H1 (cell line): ENCODE measurements around the gene SERINC5. TPM values are rescaled to one million over a fixed set of nuclear protein-coding genes. Genes with fewer than 3 reads are reported as not detected.

Source experiments
- CTCF ChIA-PET: fragments of 300-600 bp; sonication (Branson Sonifier 250); formaldehyde crosslinking; loops from one replicate; lab custom pipeline; 2021; ENCODE audit not compliant: partially characterized antibody; lab: Charles Lee
- POLR2A ChIA-PET: fragments of 300-600 bp; sonication (Branson Sonifier 250); formaldehyde crosslinking; loops from one replicate; lab custom pipeline; 2021; ENCODE audit warnings: inconsistent platforms; ENCODE audit not compliant: partially characterized antibody; lab: Charles Lee
- DNase-seq, 2 experiments: peaks; one replicate each; pipeline versions ENCODE4 v3.0.0 to v3.0.0-alpha.2; 2010 to 2022; ENCODE audit warnings: low spot score in 2 of 2, low read depth in 1 of 2, mixed read lengths in 1 of 2
- FAIRE-seq: peaks from 2 replicates; lab custom pipeline; 2011; peaks lifted over from hg19 to GRCh38; lab: Jason Lieb, UNC
- H2AFZ ChIP-seq: 2 replicates; pipeline ENCODE4 v1.8.1; 2012; ENCODE audit warnings: low read length, inconsistent platforms
- H2AK5ac ChIP-seq: 2 replicates; pipeline ENCODE4 v1.6.1; 2013; ENCODE audit warnings: low read depth, low read length
- H2BK120ac ChIP-seq: replicated peaks from 2 replicates; pipeline ENCODE3; 2013; ENCODE audit warnings: low read depth, low read length, inconsistent platforms
- H2BK12ac ChIP-seq: 2 replicates; pipeline ENCODE4 v1.6.1; 2013; ENCODE audit warnings: low read depth, low read length
- H2BK15ac ChIP-seq: 2 replicates; pipeline ENCODE4 v1.6.1; 2013; ENCODE audit warnings: low read length
- H2BK20ac ChIP-seq: 2 replicates; pipeline ENCODE4 v1.6.1; 2013; ENCODE audit warnings: low read length
- H2BK5ac ChIP-seq: 2 replicates; pipeline ENCODE4 v1.6.1; 2013; ENCODE audit warnings: low read depth, low read length
- H3K14ac ChIP-seq: 2 replicates; pipeline ENCODE4 v1.6.1; 2013; ENCODE audit warnings: inconsistent platforms; ENCODE audit not compliant: insufficient read length
- H3K18ac ChIP-seq: 2 replicates; pipeline ENCODE4 v1.6.1; 2013; ENCODE audit warnings: low read length; ENCODE audit errors: extremely low read depth
- H3K23ac ChIP-seq: 2 replicates; pipeline ENCODE4 v1.6.1; 2013; ENCODE audit warnings: inconsistent platforms; ENCODE audit not compliant: insufficient read length
- H3K23me2 ChIP-seq: 2 replicates; pipeline ENCODE4 v1.6.1; 2013; ENCODE audit warnings: low read depth, low read length
- H3K27ac ChIP-seq: 2 replicates; pipeline ENCODE4 v1.6.1; 2011; ENCODE audit warnings: low read depth, low read length, inconsistent platforms
- H3K27me3 ChIP-seq, 4 experiments: replicated peaks in 1 of 4; 1 replicate in 1 of 4; 2 replicates in 3 of 4; pipeline versions ENCODE4 v1.6.1 to v1.8.1; 2011 to 2013; ENCODE audit warnings: low read length in 3 of 4, mild to moderate bottlenecking in 3 of 4, inconsistent platforms in 2 of 4, mixed read lengths in 2 of 4, moderate library complexity in 1 of 4; ENCODE audit not compliant: control insufficient read depth in 3 of 4, insufficient read depth in 3 of 4; ENCODE audit errors: extremely low read depth in 1 of 4
- H3K36me3 ChIP-seq, 4 experiments: 2 replicates each; pipeline versions ENCODE4 v1.6.1 to v1.8.1; 2011 to 2013; ENCODE audit warnings: mild to moderate bottlenecking in 4 of 4, low read length in 3 of 4, moderate library complexity in 2 of 4, control low read depth in 1 of 4, inconsistent platforms in 1 of 4; ENCODE audit not compliant: insufficient read depth in 4 of 4, control insufficient read depth in 2 of 4
- H3K4ac ChIP-seq: replicated peaks from 2 replicates; pipeline ENCODE3; 2013; ENCODE audit warnings: low read length, low read depth, mixed read lengths, inconsistent platforms; ENCODE audit not compliant: insufficient read length
- H3K4me1 ChIP-seq, 4 experiments: replicated peaks in 1 of 4; 1 replicate in 1 of 4; 2 replicates in 3 of 4; pipeline versions ENCODE4 v1.6.1 to v1.8.1; 2011 to 2013; ENCODE audit warnings: low read length in 3 of 4, inconsistent platforms in 2 of 4, mixed read lengths in 1 of 4; ENCODE audit not compliant: insufficient read depth in 4 of 4, control insufficient read depth in 3 of 4
- H3K4me2 ChIP-seq, 2 experiments: 2 replicates each; pipeline versions ENCODE4 v1.6.1 to v1.8.1; 2011 to 2013; ENCODE audit warnings: low read depth in 2 of 2, low read length in 2 of 2, control low read depth in 1 of 2, inconsistent platforms in 1 of 2, mild to moderate bottlenecking in 1 of 2; ENCODE audit not compliant: insufficient read depth in 1 of 2
- H3K4me3 ChIP-seq, 4 experiments: fragments of 200-600, 300-600 bp in 1 of 4; sonication (generic), shearing (Covaris generic), sonication (Bioruptor Twin) in 1 of 4; 2 replicates each; pipeline versions ENCODE4 v1.5.1 to v1.8.1; 2011 to 2016; ENCODE audit warnings: low read length in 4 of 4, low read depth in 3 of 4, control low read depth in 2 of 4, inconsistent platforms in 2 of 4, mild to moderate bottlenecking in 2 of 4, mixed read lengths in 1 of 4, moderate library complexity in 1 of 4; ENCODE audit not compliant: insufficient read depth in 2 of 4; ENCODE audit errors: extremely low read depth in 1 of 4
- H3K56ac ChIP-seq: replicated peaks from 2 replicates; pipeline ENCODE3; 2013; ENCODE audit warnings: low read depth, mild to moderate bottlenecking, mixed read lengths, low read length, inconsistent platforms; ENCODE audit not compliant: insufficient read length
- H3K79me1 ChIP-seq: 2 replicates; pipeline ENCODE4 v1.6.1; 2013; ENCODE audit warnings: low read depth, low read length, control low read depth
- H3K79me2 ChIP-seq, 2 experiments: 2 replicates each; pipeline versions ENCODE4 v1.6.1 to v1.8.1; 2012 to 2013; ENCODE audit warnings: low read length in 2 of 2, mild to moderate bottlenecking in 2 of 2, inconsistent platforms in 1 of 2; ENCODE audit not compliant: insufficient read depth in 2 of 2, control insufficient read depth in 1 of 2
- H3K9ac ChIP-seq, 4 experiments: replicated peaks in 1 of 4; 1 replicate in 1 of 4; 2 replicates in 3 of 4; pipeline versions ENCODE4 v1.6.1 to v1.8.1; 2011 to 2013; ENCODE audit warnings: low read depth in 3 of 4, low read length in 3 of 4, control low read depth in 2 of 4, mild to moderate bottlenecking in 2 of 4, moderate library complexity in 2 of 4, inconsistent platforms in 1 of 4; ENCODE audit errors: extremely low read depth in 1 of 4
- H3K9me3 ChIP-seq, 2 experiments: 2 replicates each; pipeline versions ENCODE4 v1.6.1 to v1.8.1; 2012 to 2013; ENCODE audit warnings: mild to moderate bottlenecking in 2 of 2, moderate library complexity in 2 of 2, control low read depth in 1 of 2, inconsistent platforms in 1 of 2, low read depth in 1 of 2, low read length in 1 of 2, mixed read lengths in 1 of 2; ENCODE audit not compliant: insufficient read depth in 2 of 2
- H4K20me1 ChIP-seq, 2 experiments: replicated peaks in 1 of 2; 2 replicates each; pipeline versions ENCODE3 to v1.8.1; 2011 to 2013; ENCODE audit warnings: inconsistent platforms in 2 of 2, low read length in 2 of 2, mild to moderate bottlenecking in 1 of 2; ENCODE audit not compliant: insufficient read depth in 2 of 2, control insufficient read depth in 1 of 2
- H4K5ac ChIP-seq: 2 replicates; pipeline ENCODE4 v1.6.1; 2013; ENCODE audit warnings: low read length, low read depth, mixed read lengths, inconsistent platforms; ENCODE audit not compliant: insufficient read length
- H4K8ac ChIP-seq: 2 replicates; pipeline ENCODE4 v1.8.0; 2013; ENCODE audit warnings: mild to moderate bottlenecking, moderate library complexity, low read length, inconsistent platforms; ENCODE audit not compliant: insufficient read depth; ENCODE audit errors: extremely low read depth
- H4K91ac ChIP-seq: replicated peaks from 2 replicates; pipeline ENCODE3; 2013; ENCODE audit warnings: low read length, mixed read lengths, inconsistent platforms; ENCODE audit not compliant: insufficient read length
- BCL11A ChIP-seq, 2 experiments: IDR thresholded peaks; one replicate each; pipeline ENCODE4 v1.6.1; 2011; ENCODE audit warnings: low read depth in 2 of 2, low read length in 2 of 2, mild to moderate bottlenecking in 2 of 2
- BRCA1 ChIP-seq: IDR thresholded peaks from 2 replicates; pipeline ENCODE4 v1.6.1; 2012; ENCODE audit warnings: low read depth, low read length, improper control_type of control experiment
- CHD2 ChIP-seq: IDR thresholded peaks from 2 replicates; pipeline ENCODE4 v1.6.1; 2012; ENCODE audit warnings: low read length, improper control_type of control experiment
- CTBP2 ChIP-seq: IDR thresholded peaks from 2 replicates; pipeline ENCODE4 v1.7.0; 2011; ENCODE audit warnings: borderline replicate concordance, mild to moderate bottlenecking, moderate library complexity, mixed read lengths, low read length; ENCODE audit not compliant: insufficient read depth, insufficient read length
- NRF1 ChIP-seq: IDR thresholded peaks from 2 replicates; pipeline ENCODE4 v1.6.1; 2011; ENCODE audit warnings: mild to moderate bottlenecking, low read depth, low read length, improper control_type of control experiment
- RXRA ChIP-seq: IDR thresholded peaks from 2 replicates; pipeline ENCODE4 v1.6.1; 2011; ENCODE audit warnings: low read depth, mild to moderate bottlenecking, low read length, moderate library complexity; ENCODE audit not compliant: insufficient read depth
- SIRT6 ChIP-seq: IDR thresholded peaks from one replicate; pipeline ENCODE4 v1.7.1; 2012; ENCODE audit warnings: low read length, inconsistent platforms
- SRF ChIP-seq: IDR thresholded peaks from 2 replicates; pipeline ENCODE4 v1.6.1; 2011; ENCODE audit warnings: mild to moderate bottlenecking, low read depth, low read length, moderate library complexity
- ZNF274 ChIP-seq: IDR thresholded peaks from 2 replicates; pipeline ENCODE4 v1.7.0; 2012; ENCODE audit warnings: low read length, borderline replicate concordance; ENCODE audit errors: extremely low read depth
- WGBS, 2 experiments: shearing (Covaris generic) in 1 of 2; methylation state at CpG; one replicate each; pipeline versions ENCODE4 v1.1.6 to v1.1.7; 2013 to 2015; ENCODE audit warnings: low lambda C conversion rate in 2 of 2, mixed read lengths in 2 of 2, inconsistent platforms in 1 of 2, low coverage in 1 of 2, missing lambda C conversion rate in 1 of 2; ENCODE audit not compliant: insufficient replicate concordance in 2 of 2, insufficient coverage in 1 of 2, insufficient read length in 1 of 2; ENCODE audit errors: extremely low coverage in 1 of 2, missing lambda C conversion rate in 1 of 2; 5-methylcytosine and 5-hydroxymethylcytosine counted together
- polyA plus RNA-seq, 7 experiments: library from polyadenylated mRNA; depleted of rRNA in 3 of 7; stranded (reverse) in 5 of 7; unstranded in 2 of 7; fragments of >200 nt in 5 of 7; fragments of 200-250 nt in 2 of 7; gene quantifications; 1 replicate in 5 of 7; 2 replicates in 1 of 7; 4 replicates in 1 of 7; pipeline versions ENCODE4 v1.2.1 to v1.2.3, GENCODE V29; 2011 to 2013; ENCODE audit warnings: missing spikeins in 2 of 7, mixed read lengths in 2 of 7
- total RNA-seq: library from RNA; stranded (reverse); fragmentation: NEBNext Ultra II Directional; extraction: Animal tissue kit (Norgen Biotek cat#: 25700); gene quantifications from 2 replicates; pipeline ENCODE4 v1.2.1, GENCODE V29; 2021

The SERINC5 gene
- total and polyA plus RNA-seq, 2 of the 8 experiments (the other 6 are each of a cell fraction or from before 2014, with no cell fraction given) = 32.2 to 149 TPM

DNA sequence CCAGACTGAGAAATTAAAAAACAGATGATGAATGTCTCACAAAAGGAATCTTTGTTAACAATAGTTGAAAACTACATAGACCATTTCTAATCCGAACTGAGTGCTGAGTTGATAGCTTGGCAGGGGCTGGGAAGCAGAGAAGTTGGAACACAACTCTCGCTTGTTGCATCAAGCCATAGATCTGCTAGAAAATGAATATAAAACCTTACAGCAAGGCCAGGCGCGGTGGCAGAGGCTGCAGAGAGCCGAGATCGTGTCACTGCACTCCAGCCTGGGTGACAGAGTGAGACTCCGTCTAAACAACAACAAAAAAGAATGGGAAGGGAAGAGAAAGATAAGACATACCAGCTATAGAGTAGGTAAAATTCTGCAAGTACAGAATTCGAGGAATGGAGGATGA lies 35.9 kb upstream of the SERINC5 start:
- CTCF ChIA-PET = interaction anchor here (0.7 kb wide), 1 partner anchor 380 kb away, joined by 3 read pairs; no protein-coding TSS in a partner anchor
- H2BK15ac ChIP-seq = no peak overlapping the region
- H2BK5ac ChIP-seq = no peak overlapping the region
- H3K4ac ChIP-seq = no peak overlapping the region
- H3K27ac ChIP-seq = no peak overlapping the region
- H3K79me1 ChIP-seq = no peaks in the 10 kb centered on the region
- H3K23ac ChIP-seq = no peak overlapping the region
- H2AK5ac ChIP-seq = no peak overlapping the region
- no peak overlapping the region for H2AFZ ChIP-seq
- no peak for DNase-seq
- H3K18ac ChIP-seq = no peak overlapping the region
- no peak overlapping the region for H2BK20ac ChIP-seq
- no peaks in the 10 kb centered on the region for H4K20me1 ChIP-seq
- POLR2A ChIA-PET = no interaction called here
- no peak overlapping the region for H4K8ac ChIP-seq
- no peaks in the 10 kb centered on the region for H3K23me2 ChIP-seq
- no peak overlapping the region for H3K9ac ChIP-seq
- no peak overlapping the region for H3K56ac ChIP-seq
- H3K27me3 ChIP-seq = no peaks in the 10 kb centered on the region
- H3K9me3 ChIP-seq = no peaks in the 10 kb centered on the region
- H3K79me2 ChIP-seq = no peaks in the 10 kb centered on the region
- FAIRE-seq = no peak
- H4K91ac ChIP-seq = no peak overlapping the region
- H3K36me3 ChIP-seq = no peaks in the 10 kb centered on the region
- no peak overlapping the region for H2BK12ac ChIP-seq
- 93% methylated on average over 8 of the region's 8 CpGs; no CpG with 5 or more reads in 1 of the 2 experiments for WGBS, 2 experiments
- H3K4me3 ChIP-seq = no peak overlapping the region
- H4K5ac ChIP-seq = no peak overlapping the region
- H2BK120ac ChIP-seq = no peak overlapping the region
- H3K14ac ChIP-seq = no peak overlapping the region
- TF ChIP-seq BRCA1 = no peak
- no peak for TF ChIP-seq SRF
- TF ChIP-seq SIRT6 = no peak
- TF ChIP-seq CHD2 = no peak
- no peak for TF ChIP-seq CTBP2
- no peak for TF ChIP-seq BCL11A (IDR thresholded peaks at IDR 0.05; ENCODE audit: low read depth in 2 of 2, low read length in 2 of 2)
- no peak for TF ChIP-seq RXRA
- no peak for TF ChIP-seq ZNF274
- TF ChIP-seq NRF1 = no peak
- no peaks in the 10 kb centered on the region; a peak in 1 of 7 replicates for H3K4me1 ChIP-seq
- no peak overlapping the region for H3K4me2 ChIP-seq
